ENCODE data around the gene GAPDHS. TPM values are rescaled to one million over a fixed set of nuclear protein-coding genes. Genes with fewer than 3 reads are reported as not detected.

The GAPDHS gene
- total RNA-seq, 1 experiment from 2014 or later: not detected

DNA sequence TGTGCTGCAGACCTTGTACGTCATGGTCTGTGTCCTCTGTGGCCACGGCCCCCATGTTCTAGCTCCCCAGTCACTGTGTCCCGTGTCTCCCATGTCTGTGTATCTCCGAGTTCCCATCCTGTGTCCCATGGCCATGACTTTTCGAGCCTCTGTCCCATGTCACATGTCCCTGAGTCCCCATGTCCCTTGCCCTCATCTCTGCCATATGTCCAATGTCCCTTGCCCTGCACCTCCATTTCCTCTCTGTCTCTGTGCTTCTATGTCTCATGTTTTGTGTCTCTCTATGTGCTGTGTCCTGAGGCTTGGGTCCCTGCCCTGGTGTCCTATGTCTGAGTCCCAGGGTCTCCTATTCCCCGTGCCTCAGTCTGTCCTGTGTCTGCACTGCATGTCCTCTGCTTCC lies 28.2 kb downstream of the GAPDHS start:
- peaks cover 10% of the 10 kb centered on the region; the same call in 1 of the 2 replicates for H3K27me3 ChIP-seq (replicated peaks)
- H3K4me3 ChIP-seq: no peak overlapping the region
- no peak overlapping the region for H3K27ac ChIP-seq
- no peaks in the 10 kb centered on the region for H3K4me1 ChIP-seq (replicated peaks)
- DNase-seq (ENCODE audit: low read depth in 1 of 2, low spot score in 2 of 2): no peak
- no peaks in the 10 kb centered on the region for H3K36me3 ChIP-seq
- H3K9me3 ChIP-seq (replicated peaks): no peaks in the 10 kb centered on the region

DNA sequence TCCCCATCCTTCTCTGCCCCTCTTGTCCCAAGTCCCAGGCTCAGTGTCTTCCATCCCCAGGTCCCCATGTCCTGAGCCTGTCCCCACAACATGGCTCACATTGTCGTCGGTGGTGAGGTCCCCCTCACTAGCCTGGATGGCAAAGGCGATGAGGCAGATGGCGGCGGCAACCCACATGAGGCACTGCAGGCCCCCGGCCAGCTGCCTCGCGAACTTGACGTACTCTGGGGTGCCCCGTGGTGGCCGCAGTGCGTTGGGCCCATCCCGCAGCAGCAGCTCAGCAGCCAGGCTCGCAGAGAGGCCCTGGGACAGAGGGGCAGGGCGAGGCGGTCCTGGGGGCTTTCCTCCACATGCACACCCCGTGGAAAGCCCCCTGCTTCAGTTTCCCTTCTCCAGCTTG lies 29.1 kb downstream of the GAPDHS start:
- no peaks in the 10 kb centered on the region for H3K4me1 ChIP-seq (replicated peaks)
- H3K4me3 ChIP-seq: no peak overlapping the region
- no peak for DNase-seq (ENCODE audit: low read depth in 1 of 2, low spot score in 2 of 2)
- peaks cover 10% of the 10 kb centered on the region; the same call in 1 of the 2 replicates for H3K27me3 ChIP-seq (replicated peaks)
- H3K27ac ChIP-seq: no peak overlapping the region
- no peaks in the 10 kb centered on the region for H3K36me3 ChIP-seq
- no peaks in the 10 kb centered on the region for H3K9me3 ChIP-seq (replicated peaks)

DNA sequence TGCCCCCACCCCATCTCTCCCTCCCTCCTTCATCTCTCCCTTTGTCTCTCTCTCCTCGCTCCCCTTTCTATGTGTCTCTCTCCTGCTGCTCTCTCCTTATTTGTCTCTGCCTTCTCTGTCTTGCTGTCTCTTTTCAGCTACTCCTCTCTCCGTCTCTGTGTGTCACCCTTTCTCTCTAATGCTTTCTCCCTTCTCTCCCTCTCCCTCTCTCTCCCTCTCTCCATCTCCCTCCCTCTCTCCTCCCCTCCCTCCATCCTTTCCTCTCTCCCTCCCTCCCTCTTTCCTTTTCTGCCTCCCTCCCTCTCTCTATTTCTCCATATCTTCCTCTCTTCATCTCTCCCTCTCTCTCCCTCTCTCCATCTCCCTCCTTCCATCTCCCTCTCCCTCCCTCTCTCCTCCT lies 29.5 kb downstream of the GAPDHS start:
- Histone ChIP-seq H3K9me3 (replicated peaks) (no peaks in the 10 kb centered on the region), H3K27ac (no peak overlapping the region), H3K36me3 (no peaks in the 10 kb centered on the region), H3K4me3 (no peak overlapping the region), H3K4me1 (replicated peaks) (no peaks in the 10 kb centered on the region), H3K27me3 (replicated peaks) (peaks cover 11% of the 10 kb centered on the region)
- no peak for DNase-seq (ENCODE audit: low read depth in 1 of 2, low spot score in 2 of 2)

GRCh38 chr19:35563207-35563829 lies 30.1 kb downstream of the GAPDHS start, which contains the start of gene ATP4A:
TSS of gene ATP4A (minus strand) at chr19:35563658. CDS start at chr19:35563629, 29 bp downstream.
- Histone ChIP-seq H3K4me3 (no peak within 1 kb of the TSS), H3K4me1 (replicated peaks) (no peaks in the 10 kb centered on the region), H3K27ac (no peak within 1 kb of the TSS), H3K9me3 (replicated peaks) (no peaks in the 10 kb centered on the region), H3K27me3 (replicated peaks) (peaks cover 14% of the 10 kb centered on the region), H3K36me3 (no peaks in the 10 kb centered on the region)
- DNase-seq (ENCODE audit: low read depth in 1 of 2, low spot score in 2 of 2): no peak

GRCh38 chr19:35565016-35565856 lies 32.0 kb downstream of the GAPDHS start:
- no peaks in the 10 kb centered on the region for H3K4me1 ChIP-seq (replicated peaks)
- H3K36me3 ChIP-seq: no peaks in the 10 kb centered on the region
- H3K27ac ChIP-seq: no peak overlapping the region
- no peaks in the 10 kb centered on the region for H3K9me3 ChIP-seq (replicated peaks)
- no peak for DNase-seq (ENCODE audit: low read depth in 1 of 2, low spot score in 2 of 2)
- H3K27me3 ChIP-seq (replicated peaks): peaks cover 16% of the 10 kb centered on the region
- no peak overlapping the region for H3K4me3 ChIP-seq

GRCh38 chr19:35566738-35567137 lies 33.5 kb downstream of the GAPDHS start:
- no peaks in the 10 kb centered on the region for H3K36me3 ChIP-seq
- no peaks in the 10 kb centered on the region for H3K4me1 ChIP-seq (replicated peaks)
- no peak overlapping the region for H3K27ac ChIP-seq
- H3K9me3 ChIP-seq (replicated peaks): no peaks in the 10 kb centered on the region
- H3K4me3 ChIP-seq: no peak overlapping the region
- no peak for DNase-seq (ENCODE audit: low read depth in 1 of 2, low spot score in 2 of 2)
- H3K27me3 ChIP-seq (replicated peaks): peaks cover 16% of the 10 kb centered on the region

- Histone ChIP-seq H3K4me3 (no peak overlapping the region), H3K36me3 (no peaks in the 10 kb centered on the region), H3K4me1 (replicated peaks) (no peaks in the 10 kb centered on the region), H3K9me3 (replicated peaks) (no peaks in the 10 kb centered on the region), H3K27me3 (replicated peaks) (peaks cover 8% of the 10 kb centered on the region), H3K27ac (no peak overlapping the region)
- no peak for DNase-seq (ENCODE audit: low read depth in 1 of 2, low spot score in 2 of 2)
Observed at GRCh38 chr19:35569281-35569781, 36.1 kb downstream of the GAPDHS start.

DNA sequence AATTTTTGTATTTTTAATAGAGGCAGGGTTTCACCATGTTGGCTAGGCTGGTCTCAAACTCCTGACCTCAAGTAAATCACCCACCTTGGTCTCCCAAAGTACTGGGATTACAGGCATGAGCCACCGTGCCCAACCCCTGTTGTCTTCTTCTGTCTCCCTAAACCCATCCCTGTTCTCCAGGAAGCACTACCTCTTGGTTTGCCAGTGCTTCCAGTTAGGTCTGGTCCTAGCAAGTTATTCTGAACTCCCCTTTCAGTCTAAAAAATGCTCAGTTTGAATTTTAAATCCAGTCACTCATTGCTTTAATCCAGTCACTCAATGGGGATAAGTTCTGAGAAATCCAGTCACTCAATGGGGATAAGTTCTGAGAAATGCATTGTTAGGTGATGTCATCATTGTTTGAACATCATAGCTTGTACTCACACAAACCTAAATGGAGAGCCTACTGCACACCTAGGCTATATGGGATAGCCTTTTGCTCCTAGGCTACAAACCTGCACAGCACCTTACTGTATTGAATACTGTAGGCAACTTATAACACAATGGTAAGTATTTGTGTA lies 38.2 kb downstream of the GAPDHS start:
- H3K27me3 ChIP-seq (replicated peaks): peaks cover 8% of the 10 kb centered on the region
- H3K27ac ChIP-seq: no peak overlapping the region
- H3K4me3 ChIP-seq: no peak overlapping the region
- no peak for DNase-seq (ENCODE audit: low read depth in 1 of 2, low spot score in 2 of 2)
- no peaks in the 10 kb centered on the region for H3K36me3 ChIP-seq
- H3K4me1 ChIP-seq (replicated peaks): no peaks in the 10 kb centered on the region
- peaks cover 4% of the 10 kb centered on the region; the same call in 1 of the 2 replicates for H3K9me3 ChIP-seq (replicated peaks)

DNA sequence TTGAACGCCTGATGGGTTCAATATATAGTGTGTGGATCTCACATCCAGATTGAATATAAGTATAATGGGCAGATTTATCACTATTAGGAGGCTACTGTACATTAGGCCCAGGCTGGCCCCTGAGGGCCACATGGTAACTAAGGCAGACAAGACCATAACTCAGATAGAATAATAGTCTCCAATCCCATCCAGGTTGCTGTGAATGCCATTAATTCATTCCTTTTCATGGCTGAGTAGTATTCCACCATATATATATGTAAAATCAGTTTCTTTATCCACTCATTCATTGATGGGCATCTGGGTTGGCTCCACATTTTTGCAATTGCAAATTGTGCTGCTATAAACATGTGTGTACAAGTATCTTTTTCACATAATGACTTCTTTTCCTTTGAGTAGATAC lies 44.7 kb downstream of the GAPDHS start:
- Histone ChIP-seq H3K27me3 (replicated peaks) (no peaks in the 10 kb centered on the region), H3K36me3 (no peaks in the 10 kb centered on the region), H3K27ac (no peak overlapping the region), H3K4me1 (replicated peaks) (no peaks in the 10 kb centered on the region), H3K9me3 (replicated peaks) (peaks cover 15% of the 10 kb centered on the region), H3K4me3 (no peak overlapping the region)
- no peak for DNase-seq (ENCODE audit: low read depth in 1 of 2, low spot score in 2 of 2)

DNA sequence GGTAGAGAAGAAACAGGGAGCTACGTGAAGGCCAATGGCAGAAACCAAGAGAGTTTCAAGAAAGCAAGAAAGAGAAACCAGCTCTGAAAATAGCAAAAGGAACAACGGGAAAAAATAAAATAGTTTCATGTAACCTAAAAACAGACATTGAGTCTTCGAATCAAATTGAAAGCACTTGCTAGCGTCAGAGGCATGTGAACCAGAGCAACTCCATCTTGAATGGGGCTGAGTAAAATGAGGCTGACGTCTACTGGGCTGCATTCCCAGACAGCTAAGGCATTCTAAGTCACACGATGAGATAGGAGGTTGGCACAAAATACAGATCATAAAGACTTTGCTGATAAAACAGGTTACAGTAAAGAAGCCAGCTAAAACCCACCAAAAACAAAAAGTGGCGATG lies 45.5 kb downstream of the GAPDHS start:
- Histone ChIP-seq H3K9me3 (replicated peaks) (peaks cover 15% of the 10 kb centered on the region), H3K27ac (no peak overlapping the region), H3K27me3 (replicated peaks) (no peaks in the 10 kb centered on the region), H3K4me1 (replicated peaks) (no peaks in the 10 kb centered on the region), H3K36me3 (no peaks in the 10 kb centered on the region), H3K4me3 (no peak overlapping the region)
- DNase-seq (ENCODE audit: low read depth in 1 of 2, low spot score in 2 of 2): no peak

DNA sequence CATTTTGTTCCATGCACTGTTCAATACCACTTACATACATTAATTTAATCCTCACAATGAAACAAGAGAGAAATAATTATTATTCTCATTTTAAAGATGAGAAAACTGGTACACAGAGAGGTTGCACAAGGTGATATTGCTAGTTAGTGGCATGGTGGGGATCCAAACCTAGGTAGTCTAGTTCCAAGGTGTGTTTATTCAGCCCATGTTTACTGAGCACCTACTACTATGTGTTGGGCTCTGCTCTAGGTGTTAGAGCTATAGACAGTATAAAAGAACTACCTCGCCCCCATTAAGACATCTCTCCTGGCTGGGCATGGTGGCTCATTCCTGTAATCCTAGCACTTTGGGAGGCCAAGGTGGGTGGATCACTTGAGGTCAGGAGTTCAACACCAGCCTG lies 49.5 kb downstream of the GAPDHS start:
- Histone ChIP-seq H3K27me3 (replicated peaks) (no peaks in the 10 kb centered on the region), H3K27ac (no peak overlapping the region), H3K9me3 (replicated peaks) (peaks cover 5% of the 10 kb centered on the region), H3K4me1 (replicated peaks) (no peaks in the 10 kb centered on the region), H3K4me3 (no peak overlapping the region), H3K36me3 (no peaks in the 10 kb centered on the region)
- DNase-seq (ENCODE audit: low read depth in 1 of 2, low spot score in 2 of 2): no peak

DNA sequence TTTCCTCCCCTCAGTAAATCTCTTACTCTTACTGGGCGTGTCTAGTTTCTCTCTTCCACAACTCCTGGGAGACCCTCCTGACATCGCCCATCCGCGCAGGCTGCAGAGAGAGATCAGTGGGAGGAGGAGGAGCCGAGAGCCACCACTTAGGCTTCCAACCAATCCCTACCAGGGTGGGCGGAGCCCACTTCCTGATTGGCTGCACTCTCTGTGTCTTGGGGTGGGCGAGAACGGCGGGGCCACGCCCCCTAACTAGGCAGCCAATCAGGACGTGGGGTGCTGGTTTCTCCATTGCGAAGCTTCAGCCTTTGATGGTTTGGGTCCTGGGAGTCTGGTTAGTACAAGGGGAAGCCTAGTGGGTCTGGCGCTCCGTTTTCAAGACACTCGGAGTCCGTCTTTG lies 52.6 kb downstream of the GAPDHS start, which contains the start of gene PMIS2:
PMIS2 (plus strand) TSS at position 326 of the 400 bp plus-strand sequence. CDS start 87 bp downstream, outside the sequence.
- Histone ChIP-seq H3K36me3 (no peaks in the 10 kb centered on the region), H3K27me3 (replicated peaks) (no peaks in the 10 kb centered on the region), H3K27ac (no peak within 1 kb of the TSS), H3K4me3 (no peak within 1 kb of the TSS), H3K9me3 (replicated peaks) (no peaks in the 10 kb centered on the region), H3K4me1 (replicated peaks) (no peaks in the 10 kb centered on the region)
- DNase-seq (ENCODE audit: low read depth in 1 of 2, low spot score in 2 of 2): no peak

DNA sequence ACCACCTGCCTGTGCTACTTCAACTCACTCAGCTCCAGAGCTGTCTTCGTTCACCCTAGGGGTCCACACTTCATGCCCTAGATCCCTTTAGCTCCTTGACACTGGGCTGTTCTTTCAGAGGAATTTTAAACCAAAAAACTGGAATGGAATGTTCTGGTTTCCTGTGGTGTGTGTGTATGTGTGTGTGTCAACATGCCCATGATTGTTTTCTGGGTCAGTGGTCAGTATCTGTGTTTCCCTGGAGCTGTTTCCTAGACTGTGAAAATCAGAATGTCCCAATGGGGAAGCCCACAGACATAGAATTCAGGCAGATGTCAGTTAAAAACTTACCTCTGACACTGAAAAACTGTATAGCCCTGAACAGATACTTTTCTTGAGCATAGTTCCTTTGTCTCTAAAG lies 54.1 kb downstream of the GAPDHS start:
- no peak for DNase-seq (ENCODE audit: low read depth in 1 of 2, low spot score in 2 of 2)
- no peaks in the 10 kb centered on the region for H3K36me3 ChIP-seq
- H3K4me1 ChIP-seq (replicated peaks): no peaks in the 10 kb centered on the region
- H3K9me3 ChIP-seq (replicated peaks): no peaks in the 10 kb centered on the region
- no peak overlapping the region for H3K4me3 ChIP-seq
- H3K27ac ChIP-seq: no peak overlapping the region
- no peaks in the 10 kb centered on the region for H3K27me3 ChIP-seq (replicated peaks)

GRCh38 chr19:35590875-35591274 lies 57.6 kb downstream of the GAPDHS start:
- no peak for DNase-seq (ENCODE audit: low read depth in 1 of 2, low spot score in 2 of 2)
- no peak overlapping the region for H3K4me3 ChIP-seq
- no peaks in the 10 kb centered on the region for H3K27me3 ChIP-seq (replicated peaks)
- no peak overlapping the region for H3K27ac ChIP-seq
- H3K4me1 ChIP-seq (replicated peaks): no peaks in the 10 kb centered on the region
- H3K9me3 ChIP-seq (replicated peaks): no peaks in the 10 kb centered on the region
- no peaks in the 10 kb centered on the region for H3K36me3 ChIP-seq
